ENCODE results near the gene DSG1.

DNA sequence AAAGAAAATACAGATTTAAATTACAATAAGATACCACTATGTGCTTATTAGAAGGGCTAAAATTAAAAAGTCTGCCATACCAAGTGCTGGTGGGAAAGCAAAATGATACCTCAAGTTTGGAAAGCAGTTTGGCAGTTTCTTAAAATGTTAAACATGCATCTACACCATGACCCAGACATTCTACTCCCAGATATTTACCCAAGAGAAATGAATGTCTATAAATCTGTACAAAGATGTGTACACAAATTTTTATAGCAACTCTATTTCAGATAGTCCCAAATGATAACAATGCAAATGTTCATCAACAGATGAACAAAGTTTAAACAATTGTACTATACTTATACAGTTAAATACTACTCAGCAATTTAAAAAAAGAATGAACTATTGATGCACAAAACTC, 51.5 kb downstream of the DSG1 start:
- TF ChIP-seq, protein P1, sequence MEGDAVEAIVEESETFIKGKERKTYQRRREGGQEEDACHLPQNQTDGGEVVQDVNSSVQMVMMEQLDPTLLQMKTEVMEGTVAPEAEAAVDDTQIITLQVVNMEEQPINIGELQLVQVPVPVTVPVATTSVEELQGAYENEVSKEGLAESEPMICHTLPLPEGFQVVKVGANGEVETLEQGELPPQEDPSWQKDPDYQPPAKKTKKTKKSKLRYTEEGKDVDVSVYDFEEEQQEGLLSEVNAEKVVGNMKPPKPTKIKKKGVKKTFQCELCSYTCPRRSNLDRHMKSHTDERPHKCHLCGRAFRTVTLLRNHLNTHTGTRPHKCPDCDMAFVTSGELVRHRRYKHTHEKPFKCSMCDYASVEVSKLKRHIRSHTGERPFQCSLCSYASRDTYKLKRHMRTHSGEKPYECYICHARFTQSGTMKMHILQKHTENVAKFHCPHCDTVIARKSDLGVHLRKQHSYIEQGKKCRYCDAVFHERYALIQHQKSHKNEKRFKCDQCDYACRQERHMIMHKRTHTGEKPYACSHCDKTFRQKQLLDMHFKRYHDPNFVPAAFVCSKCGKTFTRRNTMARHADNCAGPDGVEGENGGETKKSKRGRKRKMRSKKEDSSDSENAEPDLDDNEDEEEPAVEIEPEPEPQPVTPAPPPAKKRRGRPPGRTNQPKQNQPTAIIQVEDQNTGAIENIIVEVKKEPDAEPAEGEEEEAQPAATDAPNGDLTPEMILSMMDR (IDR thresholded peaks at IDR 0.05; ENCODE audit: low read depth, low read length) = no peak
- no peak for TF ChIP-seq POLR2A (IDR thresholded peaks at IDR 0.05; ENCODE audit: extremely low read depth, insufficient read length)

Measured in NB4 (cell line).